ENCODE data around the gene PPM1K.

The PPM1K gene

GRCh38 chr4:88276952-88277710 is 7.2 kb downstream of the PPM1K start:
- DNase-seq, result no peak

- DNase-seq, result no peak
These were observed 8.3 kb downstream of the PPM1K start for GRCh38 chr4:88275949-88276515.

GRCh38 chr4:88275516-88275915 is 8.8 kb downstream of the PPM1K start:
- no peak for DNase-seq

GRCh38 chr4:88268913-88269312 is 15.4 kb downstream of the PPM1K start:
- DNase-seq, result no peak

GRCh38 chr4:88264336-88264735 is 20.0 kb downstream of the PPM1K start:
- no peak for DNase-seq

- DNase-seq, result no peak
These were observed 26.6 kb downstream of the PPM1K start for GRCh38 chr4:88257726-88258125.

GRCh38 chr4:88255111-88255510 is 29.2 kb downstream of the PPM1K start:
- no peak for DNase-seq

GRCh38 chr4:88251924-88252323 is 32.4 kb downstream of the PPM1K start:
- DNase-seq, result no peak

GRCh38 chr4:88247148-88247547 is 37.2 kb downstream of the PPM1K start:
- DNase-seq, result no peak

GRCh38 chr4:88246600-88246999 is 37.8 kb downstream of the PPM1K start:
- DNase-seq, result no peak

GRCh38 chr4:88244816-88245579 is 39.4 kb downstream of the PPM1K start:
- no peak for DNase-seq

GRCh38 chr4:88244056-88244455 is 40.3 kb downstream of the PPM1K start:
- DNase-seq, result no peak

GRCh38 chr4:88242144-88242543 is 42.2 kb downstream of the PPM1K start:
- no peak for DNase-seq

GRCh38 chr4:88240297-88240714 is 44.1 kb downstream of the PPM1K start:
- no peak for DNase-seq

GRCh38 chr4:88230969-88231771 is 53.2 kb downstream of the PPM1K start:
- no peak for DNase-seq

GRCh38 chr4:88230461-88230891 is 53.9 kb downstream of the PPM1K start:
- DNase-seq, result no peak

GRCh38 chr4:88227734-88228133 is 56.6 kb downstream of the PPM1K start:
- DNase-seq, result no peak

GRCh38 chr4:88226143-88226542 is 58.2 kb downstream of the PPM1K start:
- no peak for DNase-seq

GRCh38 chr4:88225232-88226105 is 58.9 kb downstream of the PPM1K start:
- no peak for DNase-seq

- no peak for DNase-seq
These were observed 60.8 kb downstream of the PPM1K start for GRCh38 chr4:88223516-88223915.

- no peak for DNase-seq
These were observed 65.3 kb downstream of the PPM1K start for GRCh38 chr4:88219099-88219498.

GRCh38 chr4:88217169-88217568 is 67.2 kb downstream of the PPM1K start:
- DNase-seq, result no peak

Measured in NCI-H1930 (cell line).